HG02642 (cell line): ENCODE results near the gene NR6A1.

Source experiments
- ATAC-seq: cut with Tn5 transposase; IDR thresholded peaks from one replicate; pipeline ENCODE4 v1.9.1; 2021; ENCODE audit warnings: mild to moderate bottlenecking; ENCODE audit not compliant: unreplicated experiment, poor library complexity

Gene NR6A1

DNA sequence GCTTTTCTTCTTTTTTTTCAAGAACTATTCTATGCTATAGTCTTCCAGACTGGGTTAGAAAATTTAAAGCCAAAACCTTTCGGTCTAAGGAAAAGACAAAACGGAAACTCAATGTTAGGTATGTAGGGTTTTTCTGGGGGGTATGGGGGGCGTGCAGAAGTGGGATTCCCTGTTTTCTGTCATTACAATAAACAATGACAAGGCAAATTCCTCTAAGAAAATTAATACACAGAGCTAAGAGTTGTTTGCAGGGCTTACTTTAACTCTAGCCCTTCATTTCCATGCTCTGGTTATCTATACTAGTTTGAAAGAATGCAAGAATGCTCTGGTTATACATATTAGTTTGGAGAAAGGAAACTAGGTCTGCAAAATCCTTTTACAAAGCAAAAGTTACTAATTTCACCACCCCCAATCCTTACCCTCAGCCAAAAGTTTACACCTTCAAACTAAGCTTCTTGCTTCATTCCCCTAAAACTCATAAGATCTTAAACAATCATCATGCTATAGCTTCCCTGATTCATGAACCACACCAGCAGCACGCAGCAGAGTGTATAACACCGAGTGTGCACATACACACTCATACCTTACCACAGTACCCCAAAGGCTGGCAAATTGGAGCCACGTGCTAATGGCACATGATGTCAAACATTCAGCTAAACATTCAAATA lies 174.8 kb downstream of the NR6A1 start:
- no peak for ATAC-seq

- no peak for ATAC-seq
Measured at GRCh38 chr9:124595743-124596142, 175.4 kb downstream of the NR6A1 start.

DNA sequence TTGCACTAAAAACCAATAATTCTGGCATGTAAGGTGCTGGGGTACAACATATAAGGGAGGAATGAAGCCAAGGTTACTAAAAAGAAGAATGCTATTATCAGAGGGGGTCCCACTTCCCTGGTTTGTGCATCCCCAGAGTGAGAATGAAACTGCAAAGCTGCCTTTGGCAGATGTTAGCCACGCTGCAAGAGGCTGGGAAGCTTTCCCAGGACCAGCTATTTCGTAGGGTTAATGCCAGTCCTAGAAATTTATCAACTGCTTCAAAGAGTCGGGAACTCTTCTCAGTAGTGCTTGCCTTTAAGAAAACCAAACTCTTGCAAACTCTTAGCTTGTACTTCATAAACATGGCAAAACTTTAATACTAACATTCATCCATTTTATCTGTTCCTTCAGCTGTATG lies 176.4 kb downstream of the NR6A1 start:
- no peak for ATAC-seq

DNA sequence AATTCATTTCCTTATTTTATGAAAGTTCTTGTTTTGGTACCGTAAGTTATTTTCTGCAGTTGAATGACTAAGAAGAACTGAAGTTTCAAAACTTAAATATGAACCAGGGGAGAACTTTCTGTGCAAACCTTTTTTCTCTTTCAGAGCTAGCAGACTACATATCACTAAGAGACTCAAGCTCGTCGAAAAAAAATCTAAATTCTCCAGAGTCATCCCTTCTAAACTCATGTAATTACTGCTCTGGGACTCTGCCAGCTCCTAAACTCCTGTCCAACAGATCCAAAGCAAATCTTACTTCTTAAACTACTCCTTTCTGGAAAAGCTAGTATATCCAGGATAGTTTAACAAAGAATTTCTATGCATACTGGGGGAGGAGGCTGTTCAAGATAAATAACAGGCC lies 176.9 kb downstream of the NR6A1 start:
- no peak for ATAC-seq

DNA sequence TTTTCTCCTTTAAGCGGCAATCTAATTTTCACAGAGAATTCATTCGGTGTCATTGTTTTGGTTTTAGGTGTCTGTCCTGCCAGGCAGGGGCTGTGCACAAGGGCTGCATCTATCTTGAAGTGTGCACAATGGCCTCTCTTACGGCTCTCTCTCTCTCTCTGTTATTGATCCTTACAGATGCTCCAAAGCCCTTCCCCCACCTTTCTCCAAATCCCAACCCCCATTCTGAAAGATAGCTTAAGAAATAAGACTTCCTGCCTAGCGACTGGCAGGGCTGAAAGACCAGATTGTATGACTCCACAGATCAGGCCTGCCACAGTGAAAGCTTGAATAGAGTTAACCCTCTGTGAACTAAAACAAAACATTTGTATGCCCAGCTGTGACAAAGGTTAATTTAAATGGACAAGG lies 177.5 kb downstream of the NR6A1 start:
- no peak for ATAC-seq

- no peak for ATAC-seq
Measured at GRCh38 chr9:124593200-124593599, 177.9 kb downstream of the NR6A1 start.

GRCh38 chr9:124590889-124591641 lies 180.0 kb downstream of the NR6A1 start:
- no peak for ATAC-seq

DNA sequence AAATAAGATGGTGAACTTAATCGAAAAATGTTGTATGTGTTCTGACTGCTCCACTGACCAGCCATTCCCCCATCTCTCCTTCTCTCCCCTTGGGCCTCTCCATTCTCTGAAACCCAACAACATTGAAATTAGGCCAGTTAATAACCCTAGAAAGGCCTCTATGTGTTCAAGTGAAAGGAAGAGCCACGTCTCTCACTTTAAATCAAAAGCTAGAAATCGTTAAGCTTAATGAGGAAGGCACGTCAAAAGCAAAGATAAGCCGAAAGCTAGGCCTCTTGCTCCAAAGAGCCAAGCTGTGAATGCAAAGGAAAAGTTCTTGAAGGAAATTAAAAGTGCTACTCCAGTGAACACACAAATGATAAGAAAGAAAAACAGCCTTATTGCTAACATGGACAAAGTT lies 186.5 kb downstream of the NR6A1 start:
- ATAC-seq, result no peak

DNA sequence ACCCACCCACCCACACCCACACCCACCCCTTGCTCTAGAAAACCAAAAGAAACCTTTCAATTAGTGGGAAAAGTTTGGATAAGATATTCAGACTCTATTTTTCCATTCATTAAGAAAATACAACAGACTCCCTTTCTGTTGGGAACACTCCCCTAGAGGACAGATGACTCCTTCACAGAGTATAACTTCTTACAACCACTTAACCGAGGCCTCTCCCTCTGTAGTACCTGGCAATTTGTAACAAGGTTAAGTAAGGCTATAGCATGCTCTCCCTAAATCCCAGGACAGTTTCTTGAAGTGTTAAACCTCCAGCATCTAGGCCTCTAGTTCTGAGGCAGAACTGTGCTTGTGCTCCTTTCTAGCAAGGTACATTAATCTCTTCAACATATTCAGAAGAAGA lies 188.0 kb downstream of the NR6A1 start:
- no peak for ATAC-seq

GRCh38 chr9:124580186-124580585 lies 190.9 kb downstream of the NR6A1 start:
- ATAC-seq, result no peak

- ATAC-seq, result no peak
Measured at GRCh38 chr9:124576751-124577150, 194.4 kb downstream of the NR6A1 start.

DNA sequence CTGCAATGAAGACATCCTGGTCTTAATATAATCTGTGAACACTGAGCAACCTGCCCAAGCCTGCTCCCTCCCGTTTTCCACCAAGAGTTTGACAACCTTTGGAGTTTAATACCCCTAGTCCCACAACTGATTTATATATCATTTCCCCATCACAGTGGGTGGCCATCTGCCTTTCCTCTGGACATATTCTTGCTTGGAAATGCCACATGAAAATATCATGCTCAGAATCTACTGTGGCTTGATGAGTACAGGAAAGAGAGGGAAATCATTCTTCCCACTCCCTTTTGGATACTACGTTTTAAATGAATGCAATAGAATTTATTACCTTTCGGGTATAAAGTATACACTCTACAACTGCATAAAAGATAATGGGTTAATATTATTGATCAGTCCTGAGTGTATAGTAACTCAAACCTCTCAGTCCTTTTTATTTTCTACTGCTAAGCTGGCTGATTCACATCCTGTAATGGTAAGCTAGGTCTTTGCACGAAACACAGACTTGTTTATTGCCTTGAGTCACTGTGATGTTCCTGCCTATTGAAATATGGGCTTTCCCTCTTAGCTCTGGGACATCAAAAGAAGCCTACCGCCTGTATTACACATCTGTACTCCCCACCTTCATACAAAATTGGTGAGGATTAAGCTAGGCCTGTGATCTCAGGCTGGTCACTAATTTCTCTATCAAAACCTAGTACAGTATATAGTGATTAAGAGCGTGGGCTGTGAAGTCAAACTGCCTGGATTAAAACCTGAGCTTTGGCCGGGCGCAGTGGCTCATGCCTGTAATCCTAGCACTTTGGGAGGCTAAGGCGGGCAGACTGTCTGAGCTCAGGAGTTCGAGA lies 196.4 kb downstream of the NR6A1 start:
- ATAC-seq, result no peak

DNA sequence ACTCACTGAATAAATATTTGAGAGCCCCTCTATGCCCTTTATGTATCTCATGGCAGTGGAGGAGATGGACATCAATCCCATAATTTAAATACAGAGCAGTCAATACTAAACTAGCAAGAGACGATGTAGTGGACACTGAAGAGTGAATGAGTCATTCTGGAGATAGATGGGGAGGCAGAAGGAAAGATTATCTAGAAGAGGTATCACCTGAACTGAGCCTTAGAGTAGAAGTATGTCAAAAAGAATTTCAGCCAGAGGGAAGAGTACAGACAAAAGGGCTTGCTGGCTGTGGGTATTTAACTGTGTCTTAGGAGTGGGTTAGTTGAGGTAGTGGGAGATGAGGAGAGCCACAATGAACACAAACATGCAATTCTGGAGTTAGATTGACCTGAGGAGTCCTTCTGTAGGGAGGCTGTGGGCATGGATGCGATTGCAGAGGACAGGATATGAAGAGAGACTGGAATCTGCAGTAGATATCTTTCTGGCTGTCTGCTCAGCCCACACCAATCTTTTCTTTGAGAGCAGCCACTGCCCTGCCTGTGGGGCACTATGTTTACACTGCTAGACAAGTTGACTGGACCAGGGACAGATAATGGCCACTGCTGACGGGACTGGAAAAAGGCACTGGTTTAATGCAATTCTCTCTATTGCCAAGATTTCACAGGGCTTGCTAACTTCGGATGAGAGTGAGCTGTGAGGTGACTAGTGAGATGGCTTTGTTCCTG lies 200.0 kb downstream of the NR6A1 start:
- no peak for ATAC-seq

DNA sequence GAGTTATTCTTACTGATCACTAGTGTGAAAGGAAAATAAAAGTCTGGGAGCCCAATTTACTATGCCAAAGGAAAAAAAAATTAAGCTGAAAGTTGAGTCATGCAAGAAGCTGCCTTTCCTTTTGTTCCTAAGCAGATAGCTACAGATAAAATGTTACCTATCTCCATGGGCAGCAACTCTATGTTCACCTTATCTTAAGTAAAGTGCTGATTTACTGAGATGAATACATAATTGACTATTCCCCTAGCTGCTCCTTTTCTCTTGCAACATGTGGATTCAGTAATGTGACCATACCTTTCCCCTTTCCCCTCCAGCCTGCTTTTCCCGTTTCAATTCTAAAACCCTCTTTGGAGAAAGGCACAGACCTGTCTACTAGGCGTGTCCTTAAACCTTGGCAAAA lies 201.2 kb downstream of the NR6A1 start:
- no peak for ATAC-seq

DNA sequence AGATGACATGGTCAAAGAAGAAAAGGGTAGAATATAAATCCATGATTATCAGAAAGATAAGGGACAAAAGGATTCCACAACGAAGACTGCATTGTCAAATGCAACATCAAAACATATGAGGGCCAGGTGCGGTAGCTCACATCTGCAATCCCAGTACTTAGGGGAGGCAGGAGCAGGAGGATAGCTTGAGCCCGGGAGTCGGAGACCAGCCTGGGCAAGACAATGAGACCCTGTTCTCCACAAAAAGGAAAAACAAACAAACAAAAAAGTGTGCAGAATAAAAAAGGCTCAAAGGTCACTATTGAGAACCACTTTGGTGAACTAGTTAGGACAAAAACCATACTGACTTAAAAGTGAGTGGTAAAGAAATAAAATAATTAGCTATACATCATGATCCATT lies 203.7 kb downstream of the NR6A1 start:
- ATAC-seq, result no peak

GRCh38 chr9:124562328-124562727 lies 208.8 kb downstream of the NR6A1 start:
- no peak for ATAC-seq

DNA sequence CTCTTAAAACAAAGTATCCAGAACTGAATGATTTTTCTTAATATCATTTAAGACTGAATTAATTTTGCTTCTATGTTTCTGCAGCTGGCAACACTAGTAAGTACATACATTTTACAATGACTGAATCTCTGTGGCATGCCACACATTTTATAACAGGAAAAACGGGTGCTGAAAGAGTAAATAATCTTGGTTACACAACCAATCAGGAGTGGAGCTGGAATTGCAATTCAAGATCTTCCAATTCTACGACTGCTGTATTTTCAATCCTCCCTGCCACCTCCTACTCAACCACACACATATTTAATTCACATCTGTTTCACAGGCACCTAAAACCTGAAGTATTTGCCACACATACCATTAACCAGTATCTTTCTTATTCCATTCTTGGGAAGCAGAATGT lies 211.2 kb downstream of the NR6A1 start:
- no peak for ATAC-seq

DNA sequence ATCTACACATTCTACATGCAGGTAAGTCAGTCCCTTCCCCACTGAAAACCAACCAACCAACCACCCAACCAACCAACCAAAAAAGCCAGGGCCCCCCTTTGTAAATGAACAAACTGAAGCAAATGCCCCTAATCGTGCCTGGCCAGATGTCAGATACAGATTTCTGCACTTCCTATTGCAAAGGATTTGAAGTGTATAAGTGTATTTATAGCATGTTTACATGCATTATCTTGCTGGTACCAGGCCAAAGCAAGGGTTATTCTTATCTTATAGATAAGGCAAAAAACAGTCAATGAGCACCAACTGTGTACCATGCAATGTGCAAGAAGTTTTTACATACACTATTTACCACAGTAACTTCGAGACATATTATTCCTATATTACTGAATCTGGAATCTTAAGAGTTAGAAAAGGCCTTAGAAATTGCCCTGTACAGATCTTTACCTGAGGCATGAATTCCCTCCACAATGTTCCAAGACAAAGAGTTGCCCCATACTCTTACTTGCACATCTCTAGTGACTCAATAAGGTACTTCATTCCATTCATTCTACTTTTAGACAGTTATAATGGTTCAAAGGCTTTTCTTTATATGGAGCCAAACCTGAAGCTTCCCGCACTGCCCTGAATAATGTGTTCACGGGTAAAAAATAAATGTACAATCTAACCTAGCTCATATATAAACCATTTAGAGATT lies 212.2 kb downstream of the NR6A1 start:
- ATAC-seq, result no peak

DNA sequence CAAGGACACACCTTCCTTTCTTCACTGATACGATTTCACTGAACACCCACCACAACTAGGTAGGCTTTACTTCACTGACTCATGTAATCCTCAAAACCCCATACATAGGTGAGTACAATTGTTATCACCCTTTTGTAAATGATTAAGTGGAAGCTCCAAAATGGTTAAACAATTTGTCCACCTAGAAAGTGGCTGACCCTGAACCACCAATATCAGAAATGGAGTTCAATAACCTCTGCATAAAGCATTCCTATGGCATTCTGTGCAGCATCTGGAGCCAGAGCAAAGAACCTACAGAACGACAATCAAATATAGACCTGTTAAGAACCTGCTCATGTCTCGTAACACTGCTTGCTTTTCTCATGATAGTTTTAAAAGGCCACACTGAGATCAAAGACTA lies 213.2 kb downstream of the NR6A1 start:
- no peak for ATAC-seq

GRCh38 chr9:124555043-124555442 lies 216.1 kb downstream of the NR6A1 start:
- ATAC-seq, result no peak
